ENCODE results near the gene ATG4D. TPM values are rescaled to one million over a fixed set of nuclear protein-coding genes. Genes with fewer than 3 reads are reported as not detected.
"Not testable (repeated sequence)": the region's sequence is repeated elsewhere in the genome, so short reads cannot be mapped to it uniquely, and the experiment has no call there.

The ATG4D gene
- total RNA-seq, 2 experiments from 2014 or later: 21.6 to 22.5 TPM

GRCh38 chr19:10544242-10544752, 593 bp downstream of the ATG4D start:
- intact Hi-C loops (cut with micrococcal nuclease): no loop called here
- Mint-ChIP-seq H3K4me3 (peak overlapping the region; percentile 85), H3K4me1 (ENCODE audit: low read depth) (peaks cover 14% of the 10 kb centered on the region), H3K36me3 (ENCODE audit: low read depth) (peaks cover 5% of the 10 kb centered on the region), H3K27me3 (ENCODE audit: low read depth) (no peaks in the 10 kb centered on the region), H3K9me3 (no peaks in the 10 kb centered on the region), H3K27ac (peak overlapping the region; percentile 84)
- CTCF ChIA-PET: interaction anchor here (2.1 kb wide), 1 partner anchor 38 kb away, joined by 8 read pairs; no protein-coding TSS in a partner anchor
- DNase-seq: peak; percentile 30

GRCh38 chr19:10544753-10545251, 1.1 kb downstream of the ATG4D start:
- intact Hi-C loops (cut with micrococcal nuclease): no loop called here
- CTCF ChIA-PET: interaction anchor here (0.6 to 2.1 kb wide), 2 partner anchors 38 to 52 kb away, joined by 3 to 8 read pairs; no protein-coding TSS in a partner anchor
- peak; percentile 25 for DNase-seq
- peaks cover 14% of the 10 kb centered on the region for H3K4me1 Mint-ChIP-seq (ENCODE audit: low read depth)
- H3K36me3 Mint-ChIP-seq (ENCODE audit: low read depth): peaks cover 5% of the 10 kb centered on the region
- no peaks in the 10 kb centered on the region for H3K9me3 Mint-ChIP-seq
- no peaks in the 10 kb centered on the region for H3K27me3 Mint-ChIP-seq (ENCODE audit: low read depth)
- H3K27ac Mint-ChIP-seq: peak overlapping the region; percentile 84
- peak overlapping the region; percentile 85 for H3K4me3 Mint-ChIP-seq

GRCh38 chr19:10546817-10547216, 3.1 kb downstream of the ATG4D start:
- Mint-ChIP-seq H3K27ac (no peak overlapping the region), H3K36me3 (ENCODE audit: low read depth) (peaks cover 11% of the 10 kb centered on the region), H3K4me1 (ENCODE audit: low read depth) (peaks cover 19% of the 10 kb centered on the region), H3K27me3 (ENCODE audit: low read depth) (no peaks in the 10 kb centered on the region), H3K9me3 (no peaks in the 10 kb centered on the region), H3K4me3 (no peak overlapping the region)
- no peak for DNase-seq
- intact Hi-C loops (cut with micrococcal nuclease): no loop called here
- CTCF ChIA-PET: interaction anchor here (0.7 to 1.3 kb wide), 2 partner anchors 15 to 37 kb away, joined by 3 to 4 read pairs; no protein-coding TSS in a partner anchor

GRCh38 chr19:10548746-10549276, 5.1 kb downstream of the ATG4D start:
- intact Hi-C loops (cut with micrococcal nuclease): no loop called here
- Mint-ChIP-seq H3K27me3 (ENCODE audit: low read depth) (no peaks in the 10 kb centered on the region), H3K9me3 (no peaks in the 10 kb centered on the region), H3K4me1 (ENCODE audit: low read depth) (peaks cover 33% of the 10 kb centered on the region), H3K4me3 (no peak overlapping the region), H3K36me3 (ENCODE audit: low read depth) (peaks cover 30% of the 10 kb centered on the region), H3K27ac (no peak overlapping the region)
- DNase-seq: no peak
- CTCF ChIA-PET: interaction anchor here (1.0 kb wide), 1 partner anchor 13 kb away, joined by 3 read pairs; no protein-coding TSS in a partner anchor

- intact Hi-C loops (cut with micrococcal nuclease): loop anchor here (5.0 kb wide), 1 partner anchor 42 kb away; no protein-coding TSS in a partner anchor
- H3K27ac Mint-ChIP-seq: no peak overlapping the region
- no peaks in the 10 kb centered on the region for H3K9me3 Mint-ChIP-seq
- peaks cover 34% of the 10 kb centered on the region for H3K36me3 Mint-ChIP-seq (ENCODE audit: low read depth)
- H3K4me1 Mint-ChIP-seq (ENCODE audit: low read depth): peaks cover 37% of the 10 kb centered on the region
- no peak for DNase-seq
- CTCF ChIA-PET: no interaction called here
- no peaks in the 10 kb centered on the region for H3K27me3 Mint-ChIP-seq (ENCODE audit: low read depth)
- H3K4me3 Mint-ChIP-seq: no peak overlapping the region
These were observed 6.0 kb downstream of the ATG4D start for GRCh38 chr19:10549733-10550132.

GRCh38 chr19:10550336-10550735, 6.6 kb downstream of the ATG4D start:
- no peak overlapping the region for H3K4me3 Mint-ChIP-seq
- CTCF ChIA-PET: interaction anchor here (1.8 kb wide), 1 partner anchor 13 kb away, joined by 4 read pairs; no protein-coding TSS in a partner anchor
- H3K27me3 Mint-ChIP-seq (ENCODE audit: low read depth): no peaks in the 10 kb centered on the region
- H3K4me1 Mint-ChIP-seq (ENCODE audit: low read depth): peaks cover 37% of the 10 kb centered on the region
- no peak overlapping the region for H3K27ac Mint-ChIP-seq
- peaks cover 32% of the 10 kb centered on the region for H3K36me3 Mint-ChIP-seq (ENCODE audit: low read depth)
- no peaks in the 10 kb centered on the region for H3K9me3 Mint-ChIP-seq
- DNase-seq: no peak
- intact Hi-C loops (cut with micrococcal nuclease): loop anchor here (5.0 kb wide), 1 partner anchor 43 kb away; no protein-coding TSS in a partner anchor

GRCh38 chr19:10551006-10551405, 7.3 kb downstream of the ATG4D start:
- H3K9me3 Mint-ChIP-seq; H3K27me3 Mint-ChIP-seq (ENCODE audit: low read depth); DNase-seq; H3K4me3 Mint-ChIP-seq: not testable (repeated sequence)
- Mint-ChIP-seq H3K27ac (peak overlapping the region; percentile 69), H3K36me3 (ENCODE audit: low read depth) (peaks cover 35% of the 10 kb centered on the region), H3K4me1 (ENCODE audit: low read depth) (peaks cover 44% of the 10 kb centered on the region)
- CTCF ChIA-PET: interaction anchor here (0.6 to 2.7 kb wide), 9 partner anchors 9 to 135 kb away, joined by 3 to 9 read pairs (median 3); no protein-coding TSS in a partner anchor
- intact Hi-C loops (cut with micrococcal nuclease): loop anchor here (5.0 kb wide), 1 partner anchor 44 kb away; no protein-coding TSS in a partner anchor

GRCh38 chr19:10551698-10552301, 8.1 kb downstream of the ATG4D start:
- CTCF ChIA-PET: interaction anchor here (0.6 to 2.7 kb wide), 13 partner anchors 9 to 135 kb away, joined by 3 to 9 read pairs (median 4); partner anchors contain the start of gene KRI1

GRCh38 chr19:10552510-10553053, 8.9 kb downstream of the ATG4D start:
- Mint-ChIP-seq H3K4me3 (no peak overlapping the region), H3K27me3 (ENCODE audit: low read depth) (no peaks in the 10 kb centered on the region), H3K36me3 (ENCODE audit: low read depth) (peaks cover 36% of the 10 kb centered on the region), H3K4me1 (ENCODE audit: low read depth) (peaks cover 45% of the 10 kb centered on the region), H3K9me3 (no peaks in the 10 kb centered on the region), H3K27ac (peak overlapping the region; percentile 96)
- intact Hi-C loops (cut with micrococcal nuclease): loop anchor here (5.0 kb wide), 1 partner anchor 45 kb away; no protein-coding TSS in a partner anchor
- peak; percentile 54 for DNase-seq
- CTCF ChIA-PET: interaction anchor here (0.6 to 2.7 kb wide), 8 partner anchors 9 to 135 kb away, joined by 3 to 9 read pairs (median 5); partner anchors contain the start of gene KRI1

More at GRCh38 chr19:10551698-10552301, 8.1 kb downstream of the ATG4D start:
- Mint-ChIP-seq H3K4me3 (no peak overlapping the region), H3K27ac (peak overlapping the region; percentile 46), H3K27me3 (ENCODE audit: low read depth) (no peaks in the 10 kb centered on the region), H3K36me3 (ENCODE audit: low read depth) (peaks cover 37% of the 10 kb centered on the region), H3K9me3 (no peaks in the 10 kb centered on the region), H3K4me1 (ENCODE audit: low read depth) (peaks cover 45% of the 10 kb centered on the region)
- intact Hi-C loops (cut with micrococcal nuclease): loop anchor here (5.0 kb wide), 1 partner anchor 44 kb away; no protein-coding TSS in a partner anchor
- DNase-seq: peak; percentile 77

GRCh38 chr19:10553087-10553667, 9.5 kb downstream of the ATG4D start:
- Mint-ChIP-seq H3K36me3 (ENCODE audit: low read depth) (peaks cover 38% of the 10 kb centered on the region), H3K4me1 (ENCODE audit: low read depth) (peaks cover 49% of the 10 kb centered on the region)
- intact Hi-C loops (cut with micrococcal nuclease): loop anchor here (5.0 kb wide), 1 partner anchor 46 kb away; no protein-coding TSS in a partner anchor

GRCh38 chr19:10553943-10554381, 10.3 kb downstream of the ATG4D start:
- Mint-ChIP-seq H3K4me3 (peak overlapping the region; percentile 45), H3K36me3 (ENCODE audit: low read depth) (peaks cover 42% of the 10 kb centered on the region), H3K27ac (peak overlapping the region; percentile 96), H3K9me3 (no peaks in the 10 kb centered on the region), H3K27me3 (ENCODE audit: low read depth) (no peaks in the 10 kb centered on the region), H3K4me1 (ENCODE audit: low read depth) (peaks cover 51% of the 10 kb centered on the region)
- DNase-seq: peak; percentile 57
- CTCF ChIA-PET: interaction anchor here (2.6 to 2.7 kb wide), 2 partner anchors 13 to 27 kb away, joined by 9 read pairs; partner anchors contain the start of gene KRI1
- intact Hi-C loops (cut with micrococcal nuclease): loop anchor here (5.0 kb wide), 1 partner anchor 47 kb away; no protein-coding TSS in a partner anchor

More at GRCh38 chr19:10553087-10553667, 9.5 kb downstream of the ATG4D start:
- CTCF ChIA-PET: interaction anchor here (0.8 to 2.7 kb wide), 7 partner anchors 8 to 136 kb away, joined by 3 to 9 read pairs (median 4); partner anchors contain the start of gene KRI1
- DNase-seq: no peak
- no peak overlapping the region for H3K4me3 Mint-ChIP-seq
- no peaks in the 10 kb centered on the region for H3K27me3 Mint-ChIP-seq (ENCODE audit: low read depth)
- peak overlapping the region; percentile 96 for H3K27ac Mint-ChIP-seq
- no peaks in the 10 kb centered on the region for H3K9me3 Mint-ChIP-seq
